GM12801 (cell line): ENCODE measurements around the gene UBN1.

Experiments
- TF ChIP-seq, protein P1 (sequence below): IDR thresholded peaks from one replicate; pipeline ENCODE4 v1.5.1; 2011; ENCODE audit warnings: control low read depth; ENCODE audit not compliant: insufficient read length; ENCODE audit errors: extremely low read depth

UBN1 gene

DNA sequence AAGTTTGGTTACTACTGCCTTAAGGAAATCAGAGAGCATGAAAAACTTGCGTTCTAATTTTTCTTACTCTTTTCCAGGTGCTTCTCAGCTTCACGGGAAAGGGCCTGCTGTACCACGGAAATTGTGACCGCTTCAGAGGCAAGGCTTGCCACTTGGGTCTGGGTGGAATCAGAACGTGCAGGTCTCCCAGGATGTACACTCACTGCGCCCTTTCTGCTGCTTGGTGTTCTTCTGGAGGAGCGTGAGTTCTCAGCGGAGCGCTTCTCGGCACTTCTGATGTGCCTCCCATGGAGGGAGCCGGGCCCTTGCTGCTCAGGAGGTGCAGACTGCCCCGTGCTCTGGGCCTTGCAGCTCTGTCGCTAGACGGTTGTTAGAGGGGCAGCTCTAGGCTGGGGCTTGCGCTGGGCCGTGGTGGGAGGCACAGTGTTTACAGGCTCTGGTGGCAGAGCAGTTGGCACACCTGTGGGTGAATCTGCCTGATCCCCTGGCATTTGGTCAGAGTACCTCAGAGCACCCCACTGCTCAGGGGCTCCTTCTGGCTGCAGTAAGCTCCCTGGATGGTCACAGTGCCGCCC is 32.8 kb downstream of the UBN1 start:
- TF ChIP-seq, protein P1, sequence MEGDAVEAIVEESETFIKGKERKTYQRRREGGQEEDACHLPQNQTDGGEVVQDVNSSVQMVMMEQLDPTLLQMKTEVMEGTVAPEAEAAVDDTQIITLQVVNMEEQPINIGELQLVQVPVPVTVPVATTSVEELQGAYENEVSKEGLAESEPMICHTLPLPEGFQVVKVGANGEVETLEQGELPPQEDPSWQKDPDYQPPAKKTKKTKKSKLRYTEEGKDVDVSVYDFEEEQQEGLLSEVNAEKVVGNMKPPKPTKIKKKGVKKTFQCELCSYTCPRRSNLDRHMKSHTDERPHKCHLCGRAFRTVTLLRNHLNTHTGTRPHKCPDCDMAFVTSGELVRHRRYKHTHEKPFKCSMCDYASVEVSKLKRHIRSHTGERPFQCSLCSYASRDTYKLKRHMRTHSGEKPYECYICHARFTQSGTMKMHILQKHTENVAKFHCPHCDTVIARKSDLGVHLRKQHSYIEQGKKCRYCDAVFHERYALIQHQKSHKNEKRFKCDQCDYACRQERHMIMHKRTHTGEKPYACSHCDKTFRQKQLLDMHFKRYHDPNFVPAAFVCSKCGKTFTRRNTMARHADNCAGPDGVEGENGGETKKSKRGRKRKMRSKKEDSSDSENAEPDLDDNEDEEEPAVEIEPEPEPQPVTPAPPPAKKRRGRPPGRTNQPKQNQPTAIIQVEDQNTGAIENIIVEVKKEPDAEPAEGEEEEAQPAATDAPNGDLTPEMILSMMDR: no peak

DNA sequence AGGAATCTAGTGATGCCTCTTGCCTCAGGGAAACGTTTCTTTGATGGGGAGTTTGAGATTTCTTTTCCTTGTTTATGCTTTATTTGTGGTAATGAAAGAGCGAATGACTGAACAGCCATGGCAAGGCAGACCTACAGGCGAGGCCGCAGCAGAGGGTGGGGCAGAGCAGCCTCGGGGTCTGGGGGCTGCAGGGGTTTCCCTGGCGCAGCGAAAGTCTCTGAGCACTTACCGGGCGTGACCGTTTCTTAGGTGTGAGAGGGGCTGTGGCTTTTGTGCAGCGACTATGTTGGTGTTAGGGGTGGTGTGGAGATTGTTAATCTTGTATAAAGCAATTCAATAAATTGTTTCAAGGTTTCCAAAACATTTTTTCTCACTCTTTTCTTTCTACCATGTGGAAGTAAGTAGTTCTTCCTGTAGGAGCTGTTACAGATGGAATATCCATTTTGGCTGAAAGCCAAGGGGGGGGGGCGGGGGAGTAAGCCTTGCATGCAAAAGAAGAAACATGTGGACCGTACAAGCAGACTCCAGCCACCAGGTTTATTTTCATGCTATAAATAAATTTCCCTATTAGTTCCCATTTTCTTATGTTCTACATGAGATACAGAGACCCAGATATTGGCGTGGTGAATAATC is 34.8 kb downstream of the UBN1 start:
- TF ChIP-seq, protein P1: no peak

DNA sequence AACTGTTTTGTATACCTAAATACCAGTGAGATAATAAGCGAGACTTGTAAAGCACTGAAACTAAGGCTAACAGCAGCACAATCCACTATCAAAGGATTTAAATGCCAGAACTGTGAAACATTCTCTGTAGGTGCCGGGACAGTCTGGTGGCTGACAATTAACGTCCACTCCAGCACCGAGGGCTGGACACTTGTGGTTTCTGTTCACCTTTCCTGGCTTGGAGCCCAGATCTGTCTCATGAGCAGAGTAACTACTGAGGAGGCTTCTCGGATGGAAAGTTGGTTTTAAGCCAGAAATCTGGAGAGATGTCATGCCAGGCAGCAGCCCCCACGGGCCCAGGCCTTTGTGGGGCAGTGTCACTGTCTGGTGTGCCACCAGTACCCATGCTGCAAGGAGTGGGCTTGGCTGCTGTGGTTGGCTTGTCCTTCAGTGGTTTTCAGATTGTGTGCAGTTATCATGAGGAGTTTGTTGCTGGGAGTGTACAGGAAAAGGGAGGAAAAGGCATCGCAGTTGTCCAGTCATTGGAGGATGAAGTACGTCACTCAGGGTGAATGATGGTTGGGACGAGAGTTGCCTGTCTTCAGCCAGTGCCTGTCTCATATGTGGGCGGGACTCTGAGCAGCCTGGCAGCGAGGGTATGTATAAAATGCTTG is 35.5 kb downstream of the UBN1 start:
- TF ChIP-seq, protein P1: no peak

DNA sequence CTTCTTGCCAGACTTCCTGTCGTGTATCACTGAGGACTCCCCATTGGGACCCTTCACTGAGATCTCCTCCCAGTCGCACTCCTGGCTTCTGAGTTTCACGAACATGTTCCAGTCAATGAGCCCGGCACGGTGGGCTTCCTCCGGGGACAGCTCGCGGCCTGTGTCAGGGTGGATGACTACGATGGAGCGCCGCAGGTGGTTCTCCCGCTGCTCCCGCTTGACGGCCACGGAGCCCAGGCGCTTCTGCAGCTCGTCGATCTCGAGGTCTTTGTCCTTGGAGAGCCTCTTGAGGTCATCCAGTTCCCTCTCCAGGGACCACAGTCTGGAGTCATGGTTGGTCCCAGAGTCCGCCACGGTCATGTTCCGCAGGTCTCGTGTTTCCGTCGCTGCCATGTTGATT is 36.2 kb downstream of the UBN1 start:
- TF ChIP-seq, protein P1: no peak

DNA sequence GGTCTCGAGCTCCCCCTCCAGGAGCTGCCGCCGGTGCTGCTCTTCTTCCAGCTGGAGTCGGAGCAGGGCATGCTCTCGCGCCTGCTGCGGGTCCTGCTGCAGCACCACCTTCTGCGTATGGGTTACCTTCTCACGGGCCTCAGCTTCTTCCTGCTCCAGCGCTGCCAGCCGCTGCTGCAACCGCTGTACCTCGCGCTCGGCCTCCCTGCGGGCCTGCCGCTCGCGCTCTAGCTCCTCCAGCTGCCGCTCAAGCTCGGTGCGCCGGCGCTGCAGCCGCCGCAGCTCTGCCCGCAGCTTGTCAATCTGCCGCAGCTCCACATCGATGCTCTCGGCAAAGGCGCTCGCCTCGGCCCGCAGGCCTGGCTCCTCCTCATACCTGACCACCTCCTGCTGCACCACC is 36.9 kb downstream of the UBN1 start:
- TF ChIP-seq, protein P1: no peak

DNA sequence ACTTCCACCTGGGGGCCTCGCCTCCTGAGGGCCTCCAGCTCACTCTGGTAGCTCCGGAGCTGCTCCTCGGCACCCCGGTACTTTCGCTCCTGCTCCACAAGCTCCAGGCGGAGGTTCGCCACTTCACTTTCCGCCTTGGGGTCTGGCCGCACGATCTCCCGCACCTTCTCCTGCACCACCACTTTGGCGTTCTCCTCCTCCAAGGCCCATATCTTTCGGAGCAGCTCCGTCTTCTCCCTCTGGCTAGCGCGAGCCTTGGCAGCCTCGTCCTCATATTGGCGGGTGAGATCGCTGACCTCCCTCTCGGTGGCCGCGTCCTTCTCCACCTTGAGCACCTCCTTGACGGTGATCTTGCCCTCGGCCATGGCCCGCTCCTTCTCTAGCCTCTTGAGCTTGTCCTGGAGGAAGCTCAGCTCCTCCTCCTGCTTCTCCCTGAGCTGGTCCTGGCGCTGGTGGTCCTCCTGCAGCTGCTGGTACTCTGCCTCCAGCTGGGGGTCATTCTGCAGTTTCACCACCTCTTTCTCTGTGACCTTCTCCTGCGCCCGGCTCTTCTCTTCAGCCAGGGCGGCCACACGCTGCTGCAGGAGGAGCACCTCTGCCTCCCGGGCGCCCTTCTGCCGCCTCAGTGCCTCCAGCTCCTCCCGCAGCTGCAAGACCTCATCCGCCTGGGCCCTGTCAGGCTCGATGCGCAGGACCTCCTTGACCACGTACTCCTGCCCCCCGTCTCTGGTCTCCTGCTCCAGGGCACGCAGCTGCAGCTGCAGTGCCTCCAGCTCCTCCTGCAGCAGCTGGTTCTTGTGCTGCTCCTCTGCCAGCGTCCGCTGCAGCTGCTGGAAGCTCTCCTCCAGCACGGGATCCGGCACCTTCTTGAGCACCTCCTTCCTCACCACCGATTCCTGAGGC is 37.9 kb downstream of the UBN1 start:
- TF ChIP-seq, protein P1: no peak

DNA sequence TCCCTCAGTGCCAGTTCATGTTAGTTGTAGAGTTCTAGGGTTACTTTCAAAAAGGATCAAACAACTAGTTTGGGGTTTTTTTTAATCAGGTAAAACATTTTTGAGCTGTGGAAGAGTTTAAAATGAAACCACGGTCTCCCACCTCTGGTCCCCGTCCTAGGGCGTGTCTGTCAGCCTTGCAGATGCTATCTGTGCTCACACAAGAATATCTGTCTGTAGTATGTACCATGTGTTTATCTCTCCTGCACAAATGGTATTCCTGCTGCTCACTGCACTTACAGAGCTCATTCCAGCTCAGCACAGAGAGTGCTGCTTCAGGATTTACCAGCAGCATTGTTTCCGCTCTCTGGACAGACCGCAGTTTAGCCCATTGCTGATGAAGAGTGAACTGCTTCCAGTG is 38.9 kb downstream of the UBN1 start:
- TF ChIP-seq, protein P1: no peak
